ENCODE measurements around the gene NISCH. TPM values are rescaled to one million over a fixed set of nuclear protein-coding genes. Genes with fewer than 3 reads are reported as not detected.

Gene NISCH
- total RNA-seq, 1 experiment from 2014 or later: 85.0 TPM

- CTCF ChIA-PET: interaction anchor here (1.4 to 4.9 kb wide), 4 partner anchors 16 to 44 kb away, joined by 5 to 43 read pairs (median 14); partner anchors contain the start of gene SEMA3G
- no peak for DNase-seq (ENCODE audit: low spot score)
- POLR2A ChIA-PET: no interaction called here
- Mint-ChIP-seq H3K36me3 (no peaks in the 10 kb centered on the region), H3K4me1 (peaks cover 8% of the 10 kb centered on the region; the same call in 1 of the 2 replicates), H3K27me3 (ENCODE audit: low read depth) (no peaks in the 10 kb centered on the region), H3K4me3 (no peak overlapping the region), H3K9me3 (no peaks in the 10 kb centered on the region), H3K27ac (no peak overlapping the region)
- TF ChIP-seq GABPB1 (CRISPR knock-in tag; IDR thresholded peaks at IDR 0.05): peak; percentile 45; the same call in 1 of the 2 replicates
- TF ChIP-seq ATF2 (CRISPR knock-in tag; IDR thresholded peaks at IDR 0.05; ENCODE audit: borderline replicate concordance, low read depth): no peak
- no peak for TF ChIP-seq MYBL2 (CRISPR knock-in tag; IDR thresholded peaks at IDR 0.05)
- no peak for TF ChIP-seq KAT7 (CRISPR knock-in tag; IDR thresholded peaks at IDR 0.05; ENCODE audit: borderline replicate concordance)
- TF ChIP-seq IRF1 (CRISPR knock-in tag; IDR thresholded peaks at IDR 0.05): no peak
- ATAC-seq: no peak
Measured at GRCh38 chr3:52429779-52430415, 25.5 kb upstream of the NISCH start.

GRCh38 chr3:52430416-52430810, 25.0 kb upstream of the NISCH start:
- Mint-ChIP-seq H3K27me3 (ENCODE audit: low read depth) (no peaks in the 10 kb centered on the region), H3K4me3 (no peak overlapping the region), H3K36me3 (no peaks in the 10 kb centered on the region), H3K4me1 (peaks cover 8% of the 10 kb centered on the region; the same call in 1 of the 2 replicates), H3K27ac (no peak overlapping the region), H3K9me3 (no peaks in the 10 kb centered on the region)
- ChIA-PET POLR2A (no interaction called here), CTCF (interaction anchor here (1.4 to 4.9 kb wide), 4 partner anchors 15 to 131 kb away, joined by 3 to 43 read pairs (median 8); partner anchors contain the start of gene SEMA3G)
- TF ChIP-seq FOXK1 (CRISPR knock-in tag; IDR thresholded peaks at IDR 0.05) (no peak), JAZF1 (CRISPR knock-in tag; IDR thresholded peaks at IDR 0.05) (no peak)
- DNase-seq (ENCODE audit: low spot score) (no peak), ATAC-seq (no peak)

GRCh38 chr3:52431459-52432223, 23.8 kb upstream of the NISCH start:
- TF ChIP-seq JUN (CRISPR knock-in tag; IDR thresholded peaks at IDR 0.05): no peak
- no peak for TF ChIP-seq ZNF671 (CRISPR knock-in tag; IDR thresholded peaks at IDR 0.05)
- no peak for TF ChIP-seq NR2C2 (CRISPR knock-in tag; IDR thresholded peaks at IDR 0.05)
- TF ChIP-seq ATF6 (CRISPR knock-in tag; IDR thresholded peaks at IDR 0.05): no peak
- TF ChIP-seq SP1 (CRISPR knock-in tag; conservative IDR thresholded peaks at IDR 0.05): no peak
- TF ChIP-seq ZBTB43 (CRISPR knock-in tag; IDR thresholded peaks at IDR 0.05): no peak
- no peak for TF ChIP-seq NFATC4 (CRISPR knock-in tag; IDR thresholded peaks at IDR 0.05)
- TF ChIP-seq SMAD3 (CRISPR knock-in tag; IDR thresholded peaks at IDR 0.05; ENCODE audit: borderline replicate concordance): no peak
- TF ChIP-seq ZSCAN18 (CRISPR knock-in tag; IDR thresholded peaks at IDR 0.05): no peak
- no peak for TF ChIP-seq ZNF396 (CRISPR knock-in tag; IDR thresholded peaks at IDR 0.05; ENCODE audit: borderline replicate concordance)
- TF ChIP-seq ZMAT4 (CRISPR knock-in tag; IDR thresholded peaks at IDR 0.05): no peak
- no peak for TF ChIP-seq PRRX2 (CRISPR knock-in tag; IDR thresholded peaks at IDR 0.05)
- TF ChIP-seq ZBTB21 (CRISPR knock-in tag; IDR thresholded peaks at IDR 0.05; ENCODE audit: borderline replicate concordance): no peak
- no peak for TF ChIP-seq TEAD1 (CRISPR knock-in tag; IDR thresholded peaks at IDR 0.05)
- no peak for TF ChIP-seq NR3C1 (CRISPR knock-in tag; conservative IDR thresholded peaks at IDR 0.05; ENCODE audit: low read depth)
- TF ChIP-seq FOXP1 (CRISPR knock-in tag; IDR thresholded peaks at IDR 0.05; ENCODE audit: borderline replicate concordance): no peak
- ATAC-seq: no peak

More at GRCh38 chr3:52431459-52432223, 23.8 kb upstream of the NISCH start:
- no peak for DNase-seq (ENCODE audit: low spot score)
- Mint-ChIP-seq H3K4me1 (peaks cover 8% of the 10 kb centered on the region; the same call in 1 of the 2 replicates), H3K36me3 (no peaks in the 10 kb centered on the region), H3K27ac (no peak overlapping the region), H3K27me3 (ENCODE audit: low read depth) (no peaks in the 10 kb centered on the region), H3K4me3 (no peak overlapping the region), H3K9me3 (no peaks in the 10 kb centered on the region)
- CTCF ChIA-PET: interaction anchor here (0.7 to 4.9 kb wide), 5 partner anchors 14 to 249 kb away, joined by 3 to 43 read pairs (median 8); partner anchors contain the start of gene SEMA3G
- POLR2A ChIA-PET: interaction anchor here (0.9 kb wide), 1 partner anchor 23 kb away, joined by 4 read pairs; the partner anchor contains the start of gene TNNC1
